PC-3 (cell line): ENCODE results near the gene BRAT1. TPM values are rescaled to one million over a fixed set of nuclear protein-coding genes. Genes with fewer than 3 reads are reported as not detected.

Experiments
- ATAC-seq: fragments of 200-7000 bp; cut with Tn5 transposase; 2 replicates; pipeline ENCODE4 v1.9.1; 2020; ENCODE audit warnings: mild to moderate bottlenecking, moderate library complexity
- BruUV-seq: library from RNA; stranded (reverse); fragments of 400-500 nt; replicated peaks from 2 replicates; lab custom pipeline; 2021; lab: Mats Ljungman, UMichigan
- CTCF ChIA-PET: fragments of 300-600 bp; sonication (Branson Sonifier 250); formaldehyde crosslinking; loops from one replicate; lab custom pipeline; 2022; ENCODE audit warnings: antibody characterized with exemption; lab: Charles Lee
- POLR2A ChIA-PET: fragments of 300-600 bp; sonication (Branson Sonifier 250); formaldehyde crosslinking; loops from one replicate; lab custom pipeline; 2022; ENCODE audit warnings: antibody characterized with exemption; ENCODE audit not compliant: unreplicated experiment; lab: Charles Lee
- DNase-seq: peaks from one replicate; pipeline ENCODE4 v3.0.0-alpha.2; 2015
- H2AFZ ChIP-seq: fragments of 300-600 bp; sonication (generic); 2 replicates; pipeline ENCODE4 v1.6.0; 2016; ENCODE audit warnings: antibody characterized with exemption, low read length
- H3F3A ChIP-seq: fragments of 300-600 bp; sonication (generic); one replicate; pipeline ENCODE4 v1.6.0; 2017; ENCODE audit warnings: antibody characterized with exemption, low read length, control low read depth, mild to moderate bottlenecking; ENCODE audit not compliant: unreplicated experiment
- H3K27ac ChIP-seq: fragments of 300-600 bp; sonication (generic); 2 replicates; pipeline ENCODE4 v1.5.1; 2016; ENCODE audit warnings: mild to moderate bottlenecking, low read length
- H3K27me3 ChIP-seq: fragments of 300-600 bp; sonication (generic); 2 replicates; pipeline ENCODE4 v1.6.1; 2016; ENCODE audit warnings: low read length, mixed read lengths
- H3K36me3 ChIP-seq: fragments of 300-600 bp; sonication (generic); 2 replicates; pipeline ENCODE4 v1.6.1; 2016; ENCODE audit warnings: low read depth, mixed run types, low read length, mixed read lengths
- H3K4me1 ChIP-seq: fragments of 300-600 bp; sonication (generic); 2 replicates; pipeline ENCODE4 v1.5.1; 2016; ENCODE audit warnings: low read length; ENCODE audit not compliant: insufficient read depth
- H3K4me2 ChIP-seq: fragments of 300-600 bp; sonication (generic); 2 replicates; pipeline ENCODE4 v1.6.0; 2016; ENCODE audit warnings: low read length
- H3K4me3 ChIP-seq: fragments of 300-600 bp; sonication (generic); 2 replicates; pipeline ENCODE4 v1.5.1; 2016; ENCODE audit warnings: mild to moderate bottlenecking, low read length, mixed read lengths
- H3K79me2 ChIP-seq: fragments of 300-600 bp; sonication (generic); 2 replicates; pipeline ENCODE4 v1.6.1; 2017; ENCODE audit warnings: low read length, mixed read lengths
- H3K9ac ChIP-seq: fragments of 300-600 bp; sonication (generic); 2 replicates; pipeline ENCODE4 v1.6.0; 2016; ENCODE audit warnings: mild to moderate bottlenecking, low read length
- H3K9me2 ChIP-seq: fragments of 300-600 bp; sonication (generic); replicated peaks from 2 replicates; pipeline ENCODE4 v1.6.1; 2016; ENCODE audit warnings: mixed run types, low read length, mixed read lengths
- H3K9me3 ChIP-seq: fragments of 300-600 bp; sonication (generic); 2 replicates; pipeline ENCODE4 v1.6.1; 2016; ENCODE audit warnings: low read length, mixed read lengths
- H4K20me1 ChIP-seq: fragments of 300-600 bp; sonication (generic); 2 replicates; pipeline ENCODE4 v1.6.1; 2016; ENCODE audit warnings: low read length, mixed read lengths
- CTCF ChIP-seq: fragments of 300-600 bp; sonication (generic); conservative IDR thresholded peaks from 2 replicates; pipeline ENCODE4 v1.5.1; 2017; ENCODE audit warnings: antibody characterized with exemption, low read depth, mild to moderate bottlenecking, low read length
- EZH2 ChIP-seq: fragments of 300-600 bp; sonication (generic); IDR thresholded peaks from one replicate; pipeline ENCODE4 v1.6.1; 2017; ENCODE audit warnings: antibody characterized with exemption, mild to moderate bottlenecking, low read length; ENCODE audit not compliant: unreplicated experiment
- EZH2phosphoT487 ChIP-seq: fragments of 300-600 bp; sonication (generic); IDR thresholded peaks from 2 replicates; pipeline ENCODE4 v1.6.1; 2018; ENCODE audit warnings: mild to moderate bottlenecking, antibody characterized with exemption, low read length, borderline replicate concordance
- intact Hi-C: fragments of 100-400 bp; cut with micrococcal nuclease; formaldehyde crosslinking; loops from 2 replicates; pipeline ENCODE4 v1.9.0; 2023
- total RNA-seq: library from RNA; depleted of rRNA; stranded (reverse); fragments of >200 nt; gene quantifications from 2 replicates; pipeline ENCODE4 v1.2.3, GENCODE V29; 2014

Gene BRAT1
- total RNA-seq, 1 experiment from 2014 or later: 65.2 TPM

GRCh38 chr7:2513702-2514101 lies 41.6 kb downstream of the BRAT1 start:
- no TSS peak for BruUV-seq
- H3K27me3 ChIP-seq: no peaks in the 10 kb centered on the region
- ChIA-PET CTCF (no interaction called here), POLR2A (no interaction called here)
- no peak overlapping the region for H3K4me3 ChIP-seq
- H4K20me1 ChIP-seq: no peaks in the 10 kb centered on the region
- no peak for ATAC-seq
- TF ChIP-seq EZH2phosphoT487: no peak
- TF ChIP-seq CTCF: no peak
- TF ChIP-seq EZH2: no peak
- no peak overlapping the region for H3K27ac ChIP-seq
- no peaks in the 10 kb centered on the region for H3K9me2 ChIP-seq
- no peak for DNase-seq
- no peaks in the 10 kb centered on the region for H3K9me3 ChIP-seq
- H3K4me2 ChIP-seq: no peak overlapping the region
- H2AFZ ChIP-seq: no peak overlapping the region
- peaks cover 23% of the 10 kb centered on the region for H3K4me1 ChIP-seq
- no peak overlapping the region for H3K9ac ChIP-seq
- no peaks in the 10 kb centered on the region for H3F3A ChIP-seq
- intact Hi-C loops: no loop called here
- H3K36me3 ChIP-seq: no peaks in the 10 kb centered on the region
- H3K79me2 ChIP-seq: no peaks in the 10 kb centered on the region

- Histone ChIP-seq H3K27me3 (no peaks in the 10 kb centered on the region), H3K9me3 (no peaks in the 10 kb centered on the region), H4K20me1 (no peaks in the 10 kb centered on the region), H3F3A (no peaks in the 10 kb centered on the region), H2AFZ (no peak overlapping the region), H3K27ac (no peak overlapping the region), H3K9me2 (no peaks in the 10 kb centered on the region), H3K4me1 (peaks cover 23% of the 10 kb centered on the region), H3K9ac (no peak overlapping the region), H3K4me3 (no peak overlapping the region), H3K36me3 (no peaks in the 10 kb centered on the region), H3K4me2 (no peak overlapping the region), H3K79me2 (no peaks in the 10 kb centered on the region)
- intact Hi-C loops: no loop called here
- no TSS peak for BruUV-seq
- ATAC-seq (no peak), DNase-seq (no peak)
- TF ChIP-seq EZH2 (no peak), EZH2phosphoT487 (no peak), CTCF (no peak)
- POLR2A ChIA-PET: no interaction called here
- CTCF ChIA-PET: interaction anchor here (0.7 kb wide), 1 partner anchor 11 kb away, joined by 3 read pairs; no protein-coding TSS in a partner anchor
These were observed 42.6 kb downstream of the BRAT1 start for GRCh38 chr7:2512713-2513112.

- Histone ChIP-seq H3K9me2 (no peaks in the 10 kb centered on the region), H3K4me2 (peak overlapping the region; percentile 75; the same call in 1 of the 2 replicates), H3K9ac (no peak overlapping the region), H3K27me3 (no peaks in the 10 kb centered on the region), H3K4me1 (peaks cover 18% of the 10 kb centered on the region), H3K79me2 (no peaks in the 10 kb centered on the region), H3F3A (no peaks in the 10 kb centered on the region), H3K27ac (no peak overlapping the region), H2AFZ (peak overlapping the region; percentile 51; the same call in 1 of the 2 replicates), H3K4me3 (no peak overlapping the region), H3K9me3 (no peaks in the 10 kb centered on the region), H3K36me3 (no peaks in the 10 kb centered on the region), H4K20me1 (no peaks in the 10 kb centered on the region)
- CTCF ChIA-PET: interaction anchor here (0.7 kb wide), 1 partner anchor 12 kb away, joined by 3 read pairs; no protein-coding TSS in a partner anchor
- ATAC-seq (peak; percentile 36), DNase-seq (no peak)
- no TSS peak for BruUV-seq
- POLR2A ChIA-PET: no interaction called here
- TF ChIP-seq CTCF: no peak
- no peak for TF ChIP-seq EZH2phosphoT487
- TF ChIP-seq EZH2: no peak
- intact Hi-C loops: no loop called here
These were observed 43.1 kb downstream of the BRAT1 start for GRCh38 chr7:2512179-2512661.
